SK-N-SH (cell line): ENCODE measurements around the gene ITSN1. TPM values are rescaled to one million over a fixed set of nuclear protein-coding genes. Genes with fewer than 3 reads are reported as not detected.

Source experiments
- CTCF ChIA-PET: fragments of 300-600, 350-600 bp; formaldehyde crosslinking; extraction: SDS; loops from one replicate; lab custom pipeline; 2021; lab: Yijun Ruan, JAX
- POLR2A ChIA-PET: fragments of 350-600 bp; sonication (Branson Sonifier 250); formaldehyde crosslinking; extraction: SDS; loops from one replicate; lab custom pipeline; 2020; ENCODE audit warnings: antibody characterized with exemption, inconsistent platforms; lab: Yijun Ruan, JAX
- DNase-seq: peaks from one replicate; pipeline ENCODE4 v3.0.0; 2012
- H2AFZ ChIP-seq: fragments of 200-600 bp; sonication (generic); 2 replicates; pipeline ENCODE4 v1.8.1; 2016; ENCODE audit warnings: antibody characterized with exemption, mild to moderate bottlenecking, low read depth
- H3F3A ChIP-seq: fragments of 200-600 bp; sonication (generic); replicated peaks from 2 replicates; pipeline ENCODE3; 2016; ENCODE audit warnings: antibody characterized with exemption, mild to moderate bottlenecking; ENCODE audit not compliant: insufficient read depth
- H3K27ac ChIP-seq, 2 experiments: fragments of 200-500 bp in 1 of 2; fragments of 200-600 bp in 1 of 2; sonication (Bioruptor generic) in 1 of 2; sonication (generic), shearing (Covaris generic) in 1 of 2; 2 replicates each; pipeline versions ENCODE4 v1.5.1 to v1.6.1; 2014 to 2016; ENCODE audit warnings: low read depth in 2 of 2, inconsistent platforms in 1 of 2, low read length in 1 of 2, mild to moderate bottlenecking in 1 of 2, mixed read lengths in 1 of 2
- H3K27me3 ChIP-seq: fragments of 200-600 bp; sonication (generic), shearing (Covaris generic); 2 replicates; pipeline ENCODE4 v1.6.1; 2016; ENCODE audit warnings: mixed run types; ENCODE audit not compliant: insufficient read depth
- H3K36me3 ChIP-seq, 2 experiments: fragments of 200-500 bp in 1 of 2; fragments of 200-600 bp in 1 of 2; sonication (Bioruptor generic) in 1 of 2; sonication (generic) in 1 of 2; replicated peaks in 1 of 2; 2 replicates each; pipeline versions ENCODE3 to v1.5.1; 2014 to 2016; ENCODE audit warnings: low read length in 1 of 2, mild to moderate bottlenecking in 1 of 2; ENCODE audit not compliant: insufficient read depth in 2 of 2, control insufficient read depth in 1 of 2
- H3K4me1 ChIP-seq, 2 experiments: fragments of 200-500 bp in 1 of 2; fragments of 200-600 bp in 1 of 2; sonication (Bioruptor generic) in 1 of 2; sonication (generic), shearing (Covaris generic) in 1 of 2; 2 replicates each; pipeline versions ENCODE4 v1.5.1 to v1.6.1; 2014 to 2016; ENCODE audit warnings: low read depth in 1 of 2, low read length in 1 of 2, mixed run types in 1 of 2; ENCODE audit not compliant: insufficient read depth in 2 of 2, control insufficient read depth in 1 of 2
- H3K4me2 ChIP-seq: fragments of 200-600 bp; sonication (generic), shearing (Covaris generic); 2 replicates; pipeline ENCODE4 v1.6.1; 2017; ENCODE audit warnings: mixed run types
- H3K4me3 ChIP-seq, 2 experiments: fragments of 200-500 bp in 1 of 2; fragments of 200-600 bp in 1 of 2; sonication (Bioruptor generic) in 1 of 2; sonication (generic), shearing (Covaris generic) in 1 of 2; 2 replicates each; pipeline versions ENCODE4 v1.5.1 to v1.8.1; 2014 to 2016; ENCODE audit warnings: low read depth in 2 of 2, inconsistent platforms in 1 of 2, low read length in 1 of 2, mild to moderate bottlenecking in 1 of 2, mixed read lengths in 1 of 2, moderate library complexity in 1 of 2
- H3K79me2 ChIP-seq: fragments of 200-600 bp; sonication (generic); 2 replicates; pipeline ENCODE4 v1.8.1; 2017; ENCODE audit warnings: mild to moderate bottlenecking; ENCODE audit not compliant: insufficient read depth
- H3K9ac ChIP-seq: fragments of 200-600 bp; sonication (generic); 2 replicates; pipeline ENCODE4 v1.6.1; 2017; ENCODE audit warnings: mixed run types
- H3K9me2 ChIP-seq: fragments of 200-600 bp; sonication (generic); 2 replicates; pipeline ENCODE4 v1.6.1; 2017; ENCODE audit warnings: mixed run types
- H3K9me3 ChIP-seq: fragments of 200-600 bp; sonication (generic); 2 replicates; pipeline ENCODE4 v1.6.1; 2017; ENCODE audit warnings: mixed run types, mild to moderate bottlenecking, moderate library complexity
- H4K20me1 ChIP-seq: fragments of 200-600 bp; sonication (generic); 2 replicates; pipeline ENCODE4 v1.6.1; 2017; ENCODE audit warnings: mild to moderate bottlenecking, mixed run types; ENCODE audit not compliant: insufficient read depth
- CHD2 ChIP-seq: fragments of 150-350 bp; IDR thresholded peaks from 2 replicates; pipeline ENCODE4 v1.6.1; 2018; ENCODE audit warnings: low read length; ENCODE audit not compliant: partially characterized antibody
- EZH2phosphoT487 ChIP-seq: fragments of 200-600 bp; sonication (generic); IDR thresholded peaks from 2 replicates; pipeline ENCODE4 v1.6.1; 2017; ENCODE audit warnings: low read depth, mixed run types, mild to moderate bottlenecking, antibody characterized with exemption, moderate library complexity, borderline replicate concordance
- FOXJ3 ChIP-seq: sonication (generic); formaldehyde crosslinking; IDR thresholded peaks from 2 replicates; pipeline ENCODE4 v1.5.1; 2020; ENCODE audit warnings: mild to moderate bottlenecking, missing genetic modification reagents
- GABPA ChIP-seq: IDR thresholded peaks from 2 replicates; pipeline ENCODE4 v1.4.0; 2012; ENCODE audit warnings: low read depth, mild to moderate bottlenecking
- GATA2 ChIP-seq: sonication (generic); formaldehyde crosslinking; IDR thresholded peaks from 2 replicates; pipeline ENCODE4 v1.5.0; 2020; ENCODE audit warnings: mild to moderate bottlenecking, missing genetic modification reagents
- IRF3 ChIP-seq: fragments of 150-350 bp; IDR thresholded peaks from 2 replicates; pipeline ENCODE4 v1.6.1; 2016; ENCODE audit warnings: mild to moderate bottlenecking, low read depth, low read length
- NFIC ChIP-seq: IDR thresholded peaks from 2 replicates; pipeline ENCODE4 v1.4.0; 2012; ENCODE audit warnings: borderline replicate concordance
- RCOR1 ChIP-seq: fragments of 150-350 bp; IDR thresholded peaks from 2 replicates; pipeline ENCODE4 v1.6.1; 2017; ENCODE audit warnings: antibody characterized with exemption, low read length
- REST ChIP-seq: IDR thresholded peaks from 2 replicates; pipeline ENCODE4 v1.6.1; 2012; ENCODE audit warnings: mild to moderate bottlenecking, low read depth, low read length, moderate library complexity
- TCF12 ChIP-seq: IDR thresholded peaks from 2 replicates; pipeline ENCODE4 v1.4.0; 2012
- YY1 ChIP-seq: IDR thresholded peaks from 2 replicates; pipeline ENCODE4 v1.4.0; 2012; ENCODE audit warnings: low read depth, mild to moderate bottlenecking
- WGBS: methylation state at CpG from one replicate; pipeline ENCODE4 v1.1.6; 2017; ENCODE audit warnings: low lambda C conversion rate; 5-methylcytosine and 5-hydroxymethylcytosine counted together
- polyA plus RNA-seq, 3 experiments: library from polyadenylated mRNA; depleted of rRNA; stranded (reverse); fragments of >200 nt; gene quantifications; 2 replicates each; pipeline ENCODE4 v1.2.3, GENCODE V29; 2012

The ITSN1 gene
- polyA plus RNA-seq, 1 of the 3 experiments (the other 2 are of a cell fraction) = 27.8 TPM

GRCh38 chr21:33835920-33836319 lies 193.6 kb downstream of the ITSN1 start:
- TF ChIP-seq EZH2phosphoT487 = no peak
- no peak for DNase-seq
- CTCF ChIA-PET = no interaction called here
- no peaks in the 10 kb centered on the region for H3K9me3 ChIP-seq
- no peaks in the 10 kb centered on the region for H3K79me2 ChIP-seq
- WGBS = 100% methylated on average over 4 of the region's 4 CpGs
- no peak overlapping the region for H2AFZ ChIP-seq
- H3K27me3 ChIP-seq = no peaks in the 10 kb centered on the region
- no peak overlapping the region for H3K27ac ChIP-seq
- peaks cover 16 to 50% of the 10 kb centered on the region in 2 experiments for H3K36me3 ChIP-seq
- H4K20me1 ChIP-seq = no peaks in the 10 kb centered on the region
- no peaks in the 10 kb centered on the region for H3K9me2 ChIP-seq
- no peak overlapping the region for H3K9ac ChIP-seq
- POLR2A ChIA-PET = no interaction called here
- H3K4me2 ChIP-seq = no peak overlapping the region
- H3F3A ChIP-seq = no peaks in the 10 kb centered on the region
- no peak overlapping the region for H3K4me3 ChIP-seq
- no peaks in the 10 kb centered on the region; a peak in 1 of 4 replicates for H3K4me1 ChIP-seq

- Histone ChIP-seq H4K20me1 (no peaks in the 10 kb centered on the region), H3K9me2 (no peaks in the 10 kb centered on the region), H3K27ac (no peak overlapping the region), H3F3A (no peaks in the 10 kb centered on the region), H3K9ac (no peak overlapping the region), H2AFZ (no peak overlapping the region), H3K27me3 (no peaks in the 10 kb centered on the region), H3K4me2 (no peak overlapping the region), H3K4me3 (no peak overlapping the region), H3K36me3 (peaks cover 16 to 45% of the 10 kb centered on the region in 2 experiments), H3K79me2 (no peaks in the 10 kb centered on the region), H3K9me3 (no peaks in the 10 kb centered on the region), H3K4me1 (no peaks in the 10 kb centered on the region; a peak in 1 of 4 replicates)
- CTCF ChIA-PET = no interaction called here
- no peak for DNase-seq
- POLR2A ChIA-PET = no interaction called here
- TF ChIP-seq REST (no peak), NFIC (no peak), TCF12 (no peak)
- 97% methylated on average over 11 of the region's 11 CpGs for WGBS
Observed at GRCh38 chr21:33836408-33836807, 194.1 kb downstream of the ITSN1 start.

GRCh38 chr21:33839167-33839716 lies 196.9 kb downstream of the ITSN1 start:
- Histone ChIP-seq H3K4me2 (no peak overlapping the region), H3K9ac (no peak overlapping the region), H3K36me3 (peaks cover 14 to 35% of the 10 kb centered on the region in 2 experiments), H3K9me2 (no peaks in the 10 kb centered on the region), H3F3A (no peaks in the 10 kb centered on the region), H3K79me2 (no peaks in the 10 kb centered on the region), H3K9me3 (no peaks in the 10 kb centered on the region), H3K4me1 (no peaks in the 10 kb centered on the region; a peak in 1 of 4 replicates), H3K27ac (no peak overlapping the region), H3K4me3 (no peak overlapping the region), H4K20me1 (no peaks in the 10 kb centered on the region), H2AFZ (no peak overlapping the region), H3K27me3 (no peaks in the 10 kb centered on the region)
- DNase-seq = no peak
- ChIA-PET POLR2A (no interaction called here), CTCF (no interaction called here)
- 91% methylated on average over 4 of the region's 5 CpGs for WGBS
- TF ChIP-seq RCOR1 (no peak), CHD2 (no peak), YY1 (no peak), REST (no peak), GATA2 (CRISPR knock-in tag) (no peak), GABPA (no peak), FOXJ3 (CRISPR knock-in tag) (no peak), IRF3 (no peak)
